H1 (cell line): ENCODE measurements around the gene MYO5B. TPM values are rescaled to one million over a fixed set of nuclear protein-coding genes. Genes with fewer than 3 reads are reported as not detected.

Experiments used
- CTCF ChIA-PET: fragments of 300-600 bp; sonication (Branson Sonifier 250); formaldehyde crosslinking; loops from one replicate; lab custom pipeline; 2021; ENCODE audit not compliant: partially characterized antibody; lab: Charles Lee
- POLR2A ChIA-PET: fragments of 300-600 bp; sonication (Branson Sonifier 250); formaldehyde crosslinking; loops from one replicate; lab custom pipeline; 2021; ENCODE audit warnings: inconsistent platforms; ENCODE audit not compliant: partially characterized antibody; lab: Charles Lee
- DNase-seq, 2 experiments: peaks; one replicate each; pipeline versions ENCODE4 v3.0.0 to v3.0.0-alpha.2; 2010 to 2022; ENCODE audit warnings: low spot score in 2 of 2, low read depth in 1 of 2, mixed read lengths in 1 of 2
- FAIRE-seq: peaks from 2 replicates; lab custom pipeline; 2011; peaks lifted over from hg19 to GRCh38; lab: Jason Lieb, UNC
- H2AFZ ChIP-seq: 2 replicates; pipeline ENCODE4 v1.8.1; 2012; ENCODE audit warnings: low read length, inconsistent platforms
- H2AK5ac ChIP-seq: 2 replicates; pipeline ENCODE4 v1.6.1; 2013; ENCODE audit warnings: low read depth, low read length
- H2BK120ac ChIP-seq: replicated peaks from 2 replicates; pipeline ENCODE3; 2013; ENCODE audit warnings: low read depth, low read length, inconsistent platforms
- H2BK12ac ChIP-seq: 2 replicates; pipeline ENCODE4 v1.6.1; 2013; ENCODE audit warnings: low read depth, low read length
- H2BK15ac ChIP-seq: 2 replicates; pipeline ENCODE4 v1.6.1; 2013; ENCODE audit warnings: low read length
- H2BK20ac ChIP-seq: 2 replicates; pipeline ENCODE4 v1.6.1; 2013; ENCODE audit warnings: low read length
- H2BK5ac ChIP-seq: 2 replicates; pipeline ENCODE4 v1.6.1; 2013; ENCODE audit warnings: low read depth, low read length
- H3K14ac ChIP-seq: 2 replicates; pipeline ENCODE4 v1.6.1; 2013; ENCODE audit warnings: inconsistent platforms; ENCODE audit not compliant: insufficient read length
- H3K18ac ChIP-seq: 2 replicates; pipeline ENCODE4 v1.6.1; 2013; ENCODE audit warnings: low read length; ENCODE audit errors: extremely low read depth
- H3K23ac ChIP-seq: 2 replicates; pipeline ENCODE4 v1.6.1; 2013; ENCODE audit warnings: inconsistent platforms; ENCODE audit not compliant: insufficient read length
- H3K23me2 ChIP-seq: 2 replicates; pipeline ENCODE4 v1.6.1; 2013; ENCODE audit warnings: low read depth, low read length
- H3K27ac ChIP-seq: 2 replicates; pipeline ENCODE4 v1.6.1; 2011; ENCODE audit warnings: low read depth, low read length, inconsistent platforms
- H3K27me3 ChIP-seq, 4 experiments: replicated peaks in 1 of 4; 1 replicate in 1 of 4; 2 replicates in 3 of 4; pipeline versions ENCODE4 v1.6.1 to v1.8.1; 2011 to 2013; ENCODE audit warnings: low read length in 3 of 4, mild to moderate bottlenecking in 3 of 4, inconsistent platforms in 2 of 4, mixed read lengths in 2 of 4, moderate library complexity in 1 of 4; ENCODE audit not compliant: control insufficient read depth in 3 of 4, insufficient read depth in 3 of 4; ENCODE audit errors: extremely low read depth in 1 of 4
- H3K36me3 ChIP-seq, 4 experiments: 2 replicates each; pipeline versions ENCODE4 v1.6.1 to v1.8.1; 2011 to 2013; ENCODE audit warnings: mild to moderate bottlenecking in 4 of 4, low read length in 3 of 4, moderate library complexity in 2 of 4, control low read depth in 1 of 4, inconsistent platforms in 1 of 4; ENCODE audit not compliant: insufficient read depth in 4 of 4, control insufficient read depth in 2 of 4
- H3K4ac ChIP-seq: replicated peaks from 2 replicates; pipeline ENCODE3; 2013; ENCODE audit warnings: low read length, low read depth, mixed read lengths, inconsistent platforms; ENCODE audit not compliant: insufficient read length
- H3K4me1 ChIP-seq, 4 experiments: replicated peaks in 1 of 4; 1 replicate in 1 of 4; 2 replicates in 3 of 4; pipeline versions ENCODE4 v1.6.1 to v1.8.1; 2011 to 2013; ENCODE audit warnings: low read length in 3 of 4, inconsistent platforms in 2 of 4, mixed read lengths in 1 of 4; ENCODE audit not compliant: insufficient read depth in 4 of 4, control insufficient read depth in 3 of 4
- H3K4me2 ChIP-seq, 2 experiments: 2 replicates each; pipeline versions ENCODE4 v1.6.1 to v1.8.1; 2011 to 2013; ENCODE audit warnings: low read depth in 2 of 2, low read length in 2 of 2, control low read depth in 1 of 2, inconsistent platforms in 1 of 2, mild to moderate bottlenecking in 1 of 2; ENCODE audit not compliant: insufficient read depth in 1 of 2
- H3K4me3 ChIP-seq, 4 experiments: fragments of 200-600, 300-600 bp in 1 of 4; sonication (generic), shearing (Covaris generic), sonication (Bioruptor Twin) in 1 of 4; 2 replicates each; pipeline versions ENCODE4 v1.5.1 to v1.8.1; 2011 to 2016; ENCODE audit warnings: low read length in 4 of 4, low read depth in 3 of 4, control low read depth in 2 of 4, inconsistent platforms in 2 of 4, mild to moderate bottlenecking in 2 of 4, mixed read lengths in 1 of 4, moderate library complexity in 1 of 4; ENCODE audit not compliant: insufficient read depth in 2 of 4; ENCODE audit errors: extremely low read depth in 1 of 4
- H3K56ac ChIP-seq: replicated peaks from 2 replicates; pipeline ENCODE3; 2013; ENCODE audit warnings: low read depth, mild to moderate bottlenecking, mixed read lengths, low read length, inconsistent platforms; ENCODE audit not compliant: insufficient read length
- H3K79me1 ChIP-seq: 2 replicates; pipeline ENCODE4 v1.6.1; 2013; ENCODE audit warnings: low read depth, low read length, control low read depth
- H3K79me2 ChIP-seq, 2 experiments: 2 replicates each; pipeline versions ENCODE4 v1.6.1 to v1.8.1; 2012 to 2013; ENCODE audit warnings: low read length in 2 of 2, mild to moderate bottlenecking in 2 of 2, inconsistent platforms in 1 of 2; ENCODE audit not compliant: insufficient read depth in 2 of 2, control insufficient read depth in 1 of 2
- H3K9ac ChIP-seq, 4 experiments: replicated peaks in 1 of 4; 1 replicate in 1 of 4; 2 replicates in 3 of 4; pipeline versions ENCODE4 v1.6.1 to v1.8.1; 2011 to 2013; ENCODE audit warnings: low read depth in 3 of 4, low read length in 3 of 4, control low read depth in 2 of 4, mild to moderate bottlenecking in 2 of 4, moderate library complexity in 2 of 4, inconsistent platforms in 1 of 4; ENCODE audit errors: extremely low read depth in 1 of 4
- H3K9me3 ChIP-seq, 2 experiments: 2 replicates each; pipeline versions ENCODE4 v1.6.1 to v1.8.1; 2012 to 2013; ENCODE audit warnings: mild to moderate bottlenecking in 2 of 2, moderate library complexity in 2 of 2, control low read depth in 1 of 2, inconsistent platforms in 1 of 2, low read depth in 1 of 2, low read length in 1 of 2, mixed read lengths in 1 of 2; ENCODE audit not compliant: insufficient read depth in 2 of 2
- H4K20me1 ChIP-seq, 2 experiments: replicated peaks in 1 of 2; 2 replicates each; pipeline versions ENCODE3 to v1.8.1; 2011 to 2013; ENCODE audit warnings: inconsistent platforms in 2 of 2, low read length in 2 of 2, mild to moderate bottlenecking in 1 of 2; ENCODE audit not compliant: insufficient read depth in 2 of 2, control insufficient read depth in 1 of 2
- H4K5ac ChIP-seq: 2 replicates; pipeline ENCODE4 v1.6.1; 2013; ENCODE audit warnings: low read length, low read depth, mixed read lengths, inconsistent platforms; ENCODE audit not compliant: insufficient read length
- H4K8ac ChIP-seq: 2 replicates; pipeline ENCODE4 v1.8.0; 2013; ENCODE audit warnings: mild to moderate bottlenecking, moderate library complexity, low read length, inconsistent platforms; ENCODE audit not compliant: insufficient read depth; ENCODE audit errors: extremely low read depth
- H4K91ac ChIP-seq: replicated peaks from 2 replicates; pipeline ENCODE3; 2013; ENCODE audit warnings: low read length, mixed read lengths, inconsistent platforms; ENCODE audit not compliant: insufficient read length
- RXRA ChIP-seq: IDR thresholded peaks from 2 replicates; pipeline ENCODE4 v1.6.1; 2011; ENCODE audit warnings: low read depth, mild to moderate bottlenecking, low read length, moderate library complexity; ENCODE audit not compliant: insufficient read depth
- WGBS, 2 experiments: shearing (Covaris generic) in 1 of 2; methylation state at CpG; one replicate each; pipeline versions ENCODE4 v1.1.6 to v1.1.7; 2013 to 2015; ENCODE audit warnings: low lambda C conversion rate in 2 of 2, mixed read lengths in 2 of 2, inconsistent platforms in 1 of 2, low coverage in 1 of 2, missing lambda C conversion rate in 1 of 2; ENCODE audit not compliant: insufficient replicate concordance in 2 of 2, insufficient coverage in 1 of 2, insufficient read length in 1 of 2; ENCODE audit errors: extremely low coverage in 1 of 2, missing lambda C conversion rate in 1 of 2; 5-methylcytosine and 5-hydroxymethylcytosine counted together
- polyA plus RNA-seq, 7 experiments: library from polyadenylated mRNA; depleted of rRNA in 3 of 7; stranded (reverse) in 5 of 7; unstranded in 2 of 7; fragments of >200 nt in 5 of 7; fragments of 200-250 nt in 2 of 7; gene quantifications; 1 replicate in 5 of 7; 2 replicates in 1 of 7; 4 replicates in 1 of 7; pipeline versions ENCODE4 v1.2.1 to v1.2.3, GENCODE V29; 2011 to 2013; ENCODE audit warnings: missing spikeins in 2 of 7, mixed read lengths in 2 of 7
- total RNA-seq: library from RNA; stranded (reverse); fragmentation: NEBNext Ultra II Directional; extraction: Animal tissue kit (Norgen Biotek cat#: 25700); gene quantifications from 2 replicates; pipeline ENCODE4 v1.2.1, GENCODE V29; 2021

MYO5B gene
- total and polyA plus RNA-seq, 2 of the 8 experiments (the other 6 are each of a cell fraction or from before 2014, with no cell fraction given), result 6.4 to 7.7 TPM

DNA sequence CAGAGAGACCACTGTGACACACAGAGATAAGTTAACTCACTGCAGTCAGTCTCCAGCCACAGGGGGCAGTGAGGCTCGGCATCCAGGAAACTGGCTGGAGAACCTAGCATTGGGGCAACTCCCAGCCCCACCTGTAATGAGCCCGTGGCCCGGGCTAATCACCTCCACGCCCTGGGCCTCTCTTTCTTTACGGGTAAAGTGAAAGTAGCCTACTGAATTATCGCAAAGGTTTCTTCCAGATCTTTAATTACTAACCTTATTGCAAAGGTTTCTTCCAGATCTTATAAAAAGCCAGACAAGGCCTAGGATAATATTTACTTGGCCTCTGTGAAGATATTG, 336.0 kb downstream of the MYO5B start:
- H3K4me2 ChIP-seq, result no peak overlapping the region
- TF ChIP-seq RXRA, result no peak

More for the DNA sequence above, 336.0 kb downstream of the MYO5B start:
- Histone ChIP-seq H3K23ac (no peak overlapping the region), H3K4ac (no peak overlapping the region), H4K91ac (no peak overlapping the region), H2BK12ac (no peak overlapping the region; the same call in 1 of the 2 replicates), H4K8ac (no peak overlapping the region), H3K79me1 (no peaks in the 10 kb centered on the region), H2AFZ (no peak overlapping the region), H3K9me3 (no peaks in the 10 kb centered on the region), H3K36me3 (no peaks in the 10 kb centered on the region), H3K14ac (no peak overlapping the region), H4K5ac (no peak overlapping the region), H3K79me2 (no peaks in the 10 kb centered on the region), H2BK20ac (no peak overlapping the region), H3K4me3 (no peak overlapping the region), H3K27me3 (no peaks in the 10 kb centered on the region), H2AK5ac (no peak overlapping the region), H3K27ac (no peak overlapping the region), H3K23me2 (no peaks in the 10 kb centered on the region), H3K4me1 (peaks cover 0 to 9% (median 4%) of the 10 kb centered on the region in 4 experiments; a peak in 6 of 7 replicates), H2BK120ac (no peak overlapping the region), H3K18ac (no peak overlapping the region), H3K9ac (no peak overlapping the region), H2BK15ac (no peak overlapping the region), H2BK5ac (no peak overlapping the region), H3K56ac (no peak overlapping the region), H4K20me1 (no peaks in the 10 kb centered on the region)
- 76% methylated on average over 6 of the region's 6 CpGs; no CpG with 5 or more reads in 1 of the 2 experiments for WGBS, 2 experiments
- FAIRE-seq (no peak), DNase-seq (no peak)
- ChIA-PET CTCF (interaction anchor here (0.6 to 10.0 kb wide), 53 partner anchors 9 to 621 kb away, joined by 3 to 157 read pairs (median 5); partner anchors contain the start of gene LIPG), POLR2A (interaction anchor here (0.8 to 1.2 kb wide), 2 partner anchors 11 to 44 kb away, joined by 3 read pairs; no protein-coding TSS in a partner anchor)
